ENCODE measurements around the gene FNBP1. TPM values are rescaled to one million over a fixed set of nuclear protein-coding genes. Genes with fewer than 3 reads are reported as not detected.

FNBP1 gene
- total and polyA plus RNA-seq, 2 of the 13 experiments (the other 11 are each of a cell fraction or from before 2014, with no cell fraction given) = 5.4 to 19.5 TPM

DNA sequence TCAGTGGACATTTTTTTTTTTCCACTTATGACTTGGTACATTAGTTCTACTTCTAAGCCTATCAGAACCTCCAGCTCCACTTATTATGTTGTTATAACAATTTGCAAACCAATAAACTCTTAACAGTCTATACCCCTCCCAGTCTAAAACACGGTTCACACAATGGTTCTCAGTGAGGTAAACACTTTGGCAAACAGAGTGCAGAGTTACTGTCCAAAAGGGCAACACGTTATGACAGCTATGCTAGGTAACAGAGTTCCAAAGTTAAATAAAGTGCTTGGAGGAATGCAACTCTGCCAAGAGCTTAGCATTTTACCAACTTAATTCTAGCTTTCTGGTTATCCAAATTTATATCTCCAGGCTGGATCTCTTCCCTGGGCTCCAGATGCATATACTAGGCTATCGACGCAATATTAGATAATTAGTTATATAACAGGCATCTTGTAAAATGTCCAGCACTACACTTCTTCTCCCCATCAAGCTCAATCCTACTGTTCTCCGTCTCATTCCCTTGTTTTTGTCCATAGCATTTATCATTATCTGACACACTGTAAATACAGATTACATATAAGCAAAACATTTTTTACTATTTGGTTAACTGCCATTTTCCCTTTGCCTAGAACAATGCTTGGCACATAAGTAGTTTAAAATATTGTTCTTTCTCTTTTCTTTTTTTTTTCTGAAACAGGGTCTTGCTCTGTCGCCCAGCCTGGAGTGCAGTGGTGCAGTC lies 14.3 kb downstream of the FNBP1 start (continued):
- TF ChIP-seq, protein P1, sequence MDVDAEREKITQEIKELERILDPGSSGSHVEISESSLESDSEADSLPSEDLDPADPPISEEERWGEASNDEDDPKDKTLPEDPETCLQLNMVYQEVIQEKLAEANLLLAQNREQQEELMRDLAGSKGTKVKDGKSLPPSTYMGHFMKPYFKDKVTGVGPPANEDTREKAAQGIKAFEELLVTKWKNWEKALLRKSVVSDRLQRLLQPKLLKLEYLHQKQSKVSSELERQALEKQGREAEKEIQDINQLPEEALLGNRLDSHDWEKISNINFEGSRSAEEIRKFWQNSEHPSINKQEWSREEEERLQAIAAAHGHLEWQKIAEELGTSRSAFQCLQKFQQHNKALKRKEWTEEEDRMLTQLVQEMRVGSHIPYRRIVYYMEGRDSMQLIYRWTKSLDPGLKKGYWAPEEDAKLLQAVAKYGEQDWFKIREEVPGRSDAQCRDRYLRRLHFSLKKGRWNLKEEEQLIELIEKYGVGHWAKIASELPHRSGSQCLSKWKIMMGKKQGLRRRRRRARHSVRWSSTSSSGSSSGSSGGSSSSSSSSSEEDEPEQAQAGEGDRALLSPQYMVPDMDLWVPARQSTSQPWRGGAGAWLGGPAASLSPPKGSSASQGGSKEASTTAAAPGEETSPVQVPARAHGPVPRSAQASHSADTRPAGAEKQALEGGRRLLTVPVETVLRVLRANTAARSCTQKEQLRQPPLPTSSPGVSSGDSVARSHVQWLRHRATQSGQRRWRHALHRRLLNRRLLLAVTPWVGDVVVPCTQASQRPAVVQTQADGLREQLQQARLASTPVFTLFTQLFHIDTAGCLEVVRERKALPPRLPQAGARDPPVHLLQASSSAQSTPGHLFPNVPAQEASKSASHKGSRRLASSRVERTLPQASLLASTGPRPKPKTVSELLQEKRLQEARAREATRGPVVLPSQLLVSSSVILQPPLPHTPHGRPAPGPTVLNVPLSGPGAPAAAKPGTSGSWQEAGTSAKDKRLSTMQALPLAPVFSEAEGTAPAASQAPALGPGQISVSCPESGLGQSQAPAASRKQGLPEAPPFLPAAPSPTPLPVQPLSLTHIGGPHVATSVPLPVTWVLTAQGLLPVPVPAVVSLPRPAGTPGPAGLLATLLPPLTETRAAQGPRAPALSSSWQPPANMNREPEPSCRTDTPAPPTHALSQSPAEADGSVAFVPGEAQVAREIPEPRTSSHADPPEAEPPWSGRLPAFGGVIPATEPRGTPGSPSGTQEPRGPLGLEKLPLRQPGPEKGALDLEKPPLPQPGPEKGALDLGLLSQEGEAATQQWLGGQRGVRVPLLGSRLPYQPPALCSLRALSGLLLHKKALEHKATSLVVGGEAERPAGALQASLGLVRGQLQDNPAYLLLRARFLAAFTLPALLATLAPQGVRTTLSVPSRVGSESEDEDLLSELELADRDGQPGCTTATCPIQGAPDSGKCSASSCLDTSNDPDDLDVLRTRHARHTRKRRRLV (CRISPR knock-in tag; IDR thresholded peaks at IDR 0.05) = no peak
- TF ChIP-seq, protein P2, sequence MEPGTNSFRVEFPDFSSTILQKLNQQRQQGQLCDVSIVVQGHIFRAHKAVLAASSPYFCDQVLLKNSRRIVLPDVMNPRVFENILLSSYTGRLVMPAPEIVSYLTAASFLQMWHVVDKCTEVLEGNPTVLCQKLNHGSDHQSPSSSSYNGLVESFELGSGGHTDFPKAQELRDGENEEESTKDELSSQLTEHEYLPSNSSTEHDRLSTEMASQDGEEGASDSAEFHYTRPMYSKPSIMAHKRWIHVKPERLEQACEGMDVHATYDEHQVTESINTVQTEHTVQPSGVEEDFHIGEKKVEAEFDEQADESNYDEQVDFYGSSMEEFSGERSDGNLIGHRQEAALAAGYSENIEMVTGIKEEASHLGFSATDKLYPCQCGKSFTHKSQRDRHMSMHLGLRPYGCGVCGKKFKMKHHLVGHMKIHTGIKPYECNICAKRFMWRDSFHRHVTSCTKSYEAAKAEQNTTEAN (CRISPR knock-in tag; conservative IDR thresholded peaks at IDR 0.05) = no peak
- TF ChIP-seq U2AF2 (IDR thresholded peaks at IDR 0.05; ENCODE audit: low read depth, low read length) (no peak), CHCHD3 (CRISPR knock-in tag; IDR thresholded peaks at IDR 0.05) (no peak), PAWR (CRISPR knock-in tag; IDR thresholded peaks at IDR 0.05; ENCODE audit: borderline replicate concordance) (no peak), ZNF713 (CRISPR knock-in tag; IDR thresholded peaks at IDR 0.05) (no peak), MYC (CRISPR knock-in tag; IDR thresholded peaks at IDR 0.05; ENCODE audit: borderline replicate concordance) (no peak), HCFC1 (IDR thresholded peaks at IDR 0.05; ENCODE audit: low read depth, low read length) (no peak), RAD21 (CRISPR knock-in tag; IDR thresholded peaks at IDR 0.05) (no peak; the same call in 1 of the 2 replicates), GFI1 (CRISPR knock-in tag; IDR thresholded peaks at IDR 0.05; ENCODE audit: borderline replicate concordance) (no peak), ZNF34 (CRISPR knock-in tag; IDR thresholded peaks at IDR 0.05; ENCODE audit: borderline replicate concordance) (no peak), ZNF790 (CRISPR knock-in tag; IDR thresholded peaks at IDR 0.05; ENCODE audit: borderline replicate concordance) (no peak), HNRNPL (IDR thresholded peaks at IDR 0.05; ENCODE audit: low read depth, low read length) (no peak), ASH2L (IDR thresholded peaks at IDR 0.05; ENCODE audit: insufficient read length, low read depth, low read length) (peak; percentile 74), FOXP1 (IDR thresholded peaks at IDR 0.05) (peak; percentile 88), FOXP1 (CRISPR knock-in tag; IDR thresholded peaks at IDR 0.05) (peak; percentile 97), HNRNPLL (IDR thresholded peaks at IDR 0.05; ENCODE audit: low read depth, low read length, poor library complexity, severe bottlenecking) (no peak), ZNF180 (CRISPR knock-in tag; IDR thresholded peaks at IDR 0.05; ENCODE audit: borderline replicate concordance, low read depth) (no peak)
- TF ChIP-seq, protein P3, sequence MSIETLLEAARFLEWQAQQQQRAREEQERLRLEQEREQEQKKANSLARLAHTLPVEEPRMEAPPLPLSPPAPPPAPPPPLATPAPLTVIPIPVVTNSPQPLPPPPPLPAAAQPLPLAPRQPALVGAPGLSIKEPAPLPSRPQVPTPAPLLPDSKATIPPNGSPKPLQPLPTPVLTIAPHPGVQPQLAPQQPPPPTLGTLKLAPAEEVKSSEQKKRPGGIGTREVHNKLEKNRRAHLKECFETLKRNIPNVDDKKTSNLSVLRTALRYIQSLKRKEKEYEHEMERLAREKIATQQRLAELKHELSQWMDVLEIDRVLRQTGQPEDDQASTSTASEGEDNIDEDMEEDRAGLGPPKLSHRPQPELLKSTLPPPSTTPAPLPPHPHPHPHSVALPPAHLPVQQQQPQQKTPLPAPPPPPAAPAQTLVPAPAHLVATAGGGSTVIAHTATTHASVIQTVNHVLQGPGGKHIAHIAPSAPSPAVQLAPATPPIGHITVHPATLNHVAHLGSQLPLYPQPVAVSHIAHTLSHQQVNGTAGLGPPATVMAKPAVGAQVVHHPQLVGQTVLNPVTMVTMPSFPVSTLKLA (IDR thresholded peaks at IDR 0.05) = no peak
- TF ChIP-seq, protein P4, sequence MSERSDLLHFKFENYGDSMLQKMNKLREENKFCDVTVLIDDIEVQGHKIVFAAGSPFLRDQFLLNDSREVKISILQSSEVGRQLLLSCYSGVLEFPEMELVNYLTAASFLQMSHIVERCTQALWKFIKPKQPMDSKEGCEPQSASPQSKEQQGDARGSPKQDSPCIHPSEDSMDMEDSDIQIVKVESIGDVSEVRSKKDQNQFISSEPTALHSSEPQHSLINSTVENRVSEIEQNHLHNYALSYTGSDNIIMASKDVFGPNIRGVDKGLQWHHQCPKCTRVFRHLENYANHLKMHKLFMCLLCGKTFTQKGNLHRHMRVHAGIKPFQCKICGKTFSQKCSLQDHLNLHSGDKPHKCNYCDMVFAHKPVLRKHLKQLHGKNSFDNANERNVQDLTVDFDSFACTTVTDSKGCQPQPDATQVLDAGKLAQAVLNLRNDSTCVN (CRISPR knock-in tag; IDR thresholded peaks at IDR 0.05; ENCODE audit: borderline replicate concordance) = no peak
